ENCODE measurements around the gene PNISR. TPM values are rescaled to one million over a fixed set of nuclear protein-coding genes. Genes with fewer than 3 reads are reported as not detected.

The PNISR gene
- total RNA-seq, 2 experiments from 2014 or later = 310 to 317 TPM

DNA sequence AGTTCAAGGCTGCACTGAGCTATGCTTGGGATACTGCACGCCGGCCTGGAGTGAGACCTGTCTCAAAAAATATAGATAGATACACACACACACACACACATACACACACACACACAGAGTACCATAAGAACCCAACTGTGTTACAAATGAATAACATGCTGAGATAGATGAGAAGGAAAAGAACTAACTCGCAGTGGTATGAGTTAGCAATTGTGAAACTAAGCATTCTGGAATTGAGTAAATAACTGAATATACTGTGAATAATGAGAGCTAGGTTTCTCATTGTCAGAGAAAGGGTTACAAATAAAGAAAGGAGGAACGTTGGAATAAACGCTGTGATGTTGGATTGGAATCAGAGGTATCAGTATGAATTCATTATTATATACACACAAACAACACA is 61.1 kb downstream of the PNISR start:
- DNase-seq = no peak
- Histone ChIP-seq H3K4me1 (ENCODE audit: insufficient read depth, low read length) (no peaks in the 10 kb centered on the region), H3K27me3 (ENCODE audit: control insufficient read depth in 1 of 2, insufficient read depth in 2 of 2, low read length in 2 of 2) (peaks cover 0 to 8% of the 10 kb centered on the region in 2 experiments), H3K9me3 (ENCODE audit: control insufficient read depth in 1 of 2, insufficient read depth in 1 of 2, low read length in 2 of 2) (no peaks in the 10 kb centered on the region), H3K4me3 (ENCODE audit: low read length) (no peak overlapping the region), H3K36me3 (ENCODE audit: insufficient read depth, low read length) (no peaks in the 10 kb centered on the region), H3K27ac (ENCODE audit: low read depth in 1 of 2, low read length in 2 of 2) (no peak overlapping the region)
- H3K36me3 Mint-ChIP-seq (ENCODE audit: low read depth) = no peaks in the 10 kb centered on the region
- intact Hi-C loops (cut with DNase I, micrococcal nuclease) = no loop called here
- no peaks in the 10 kb centered on the region for H3K9me3 Mint-ChIP-seq
- no peak overlapping the region for H3K4me3 Mint-ChIP-seq
- ChIA-PET POLR2A (no interaction called here), CTCF (no interaction called here)
- no peak for TF ChIP-seq CTCF (IDR thresholded peaks at IDR 0.05)
- peaks cover 28% of the 10 kb centered on the region for H3K27me3 Mint-ChIP-seq
- no peaks in the 10 kb centered on the region for H3K4me1 Mint-ChIP-seq (ENCODE audit: low read depth)
- no peak for ATAC-seq (ENCODE audit: poor library complexity)
- H3K27ac Mint-ChIP-seq = no peak overlapping the region

DNA sequence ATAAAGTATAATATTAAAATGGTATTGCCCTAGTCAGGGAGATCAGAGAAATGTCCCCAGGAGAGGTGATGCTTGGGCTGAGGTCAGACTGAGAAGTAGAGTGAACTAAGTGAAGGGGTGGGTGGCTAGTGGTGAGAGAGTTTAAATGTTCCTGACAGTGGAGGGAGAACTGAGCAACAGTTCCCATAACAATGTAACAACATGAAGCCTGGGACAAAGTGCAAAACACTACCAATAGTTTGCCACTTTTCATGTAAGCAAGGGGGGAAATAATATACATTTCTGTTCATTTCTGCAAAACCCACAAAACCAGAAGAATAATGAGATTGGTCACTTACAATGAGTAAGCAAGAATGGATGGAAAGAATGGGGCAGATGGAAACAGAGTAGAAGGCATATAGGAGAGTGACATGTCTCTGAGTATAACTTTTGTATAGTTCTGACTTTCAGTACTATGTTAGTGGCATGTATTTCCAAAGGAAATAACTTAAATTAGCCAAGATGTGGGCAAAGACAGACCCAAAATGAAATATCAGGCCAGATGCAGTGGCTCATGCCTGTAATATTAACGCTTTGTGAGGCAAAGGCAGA is 62.3 kb downstream of the PNISR start:
- TF ChIP-seq CTCF (IDR thresholded peaks at IDR 0.05) = no peak
- no peaks in the 10 kb centered on the region for H3K36me3 ChIP-seq (ENCODE audit: insufficient read depth, low read length)
- no peak overlapping the region for H3K4me3 ChIP-seq (ENCODE audit: low read length)
- no peak overlapping the region for H3K4me3 Mint-ChIP-seq
- no peak for DNase-seq
- intact Hi-C loops (cut with DNase I, micrococcal nuclease) = no loop called here
- no peak overlapping the region for H3K27ac Mint-ChIP-seq
- peaks cover 0 to 8% of the 10 kb centered on the region in 2 experiments for H3K27me3 ChIP-seq (ENCODE audit: control insufficient read depth in 1 of 2, insufficient read depth in 2 of 2, low read length in 2 of 2)
- no peaks in the 10 kb centered on the region for H3K4me1 Mint-ChIP-seq (ENCODE audit: low read depth)
- H3K4me1 ChIP-seq (ENCODE audit: insufficient read depth, low read length) = no peaks in the 10 kb centered on the region
- H3K9me3 ChIP-seq (ENCODE audit: control insufficient read depth in 1 of 2, insufficient read depth in 1 of 2, low read length in 2 of 2) = no peaks in the 10 kb centered on the region
- no peak overlapping the region for H3K27ac ChIP-seq (ENCODE audit: low read depth in 1 of 2, low read length in 2 of 2)
- ChIA-PET CTCF (no interaction called here), POLR2A (no interaction called here)
- H3K36me3 Mint-ChIP-seq (ENCODE audit: low read depth) = no peaks in the 10 kb centered on the region
- ATAC-seq (ENCODE audit: poor library complexity) = no peak
- peaks cover 33% of the 10 kb centered on the region for H3K27me3 Mint-ChIP-seq
- no peaks in the 10 kb centered on the region for H3K9me3 Mint-ChIP-seq

GRCh38 chr6:99359800-99360199 is 65.3 kb downstream of the PNISR start:
- no peaks in the 10 kb centered on the region for H3K36me3 ChIP-seq (ENCODE audit: insufficient read depth, low read length)
- no peak for TF ChIP-seq CTCF (IDR thresholded peaks at IDR 0.05)
- ATAC-seq (ENCODE audit: poor library complexity) (no peak), DNase-seq (no peak)
- no peak overlapping the region for H3K4me3 ChIP-seq (ENCODE audit: low read length)
- no peaks in the 10 kb centered on the region for H3K9me3 ChIP-seq (ENCODE audit: control insufficient read depth in 1 of 2, insufficient read depth in 1 of 2, low read length in 2 of 2)
- H3K4me1 ChIP-seq (ENCODE audit: insufficient read depth, low read length) = no peaks in the 10 kb centered on the region
- H3K27ac ChIP-seq (ENCODE audit: low read depth in 1 of 2, low read length in 2 of 2) = no peak overlapping the region
- no peaks in the 10 kb centered on the region for H3K4me1 Mint-ChIP-seq (ENCODE audit: low read depth)
- H3K36me3 Mint-ChIP-seq (ENCODE audit: low read depth) = no peaks in the 10 kb centered on the region
- no peak overlapping the region for H3K27ac Mint-ChIP-seq
- peaks cover 59% of the 10 kb centered on the region for H3K27me3 Mint-ChIP-seq
- H3K27me3 ChIP-seq (ENCODE audit: control insufficient read depth in 1 of 2, insufficient read depth in 2 of 2, low read length in 2 of 2) = peaks cover 0 to 12% of the 10 kb centered on the region in 2 experiments
- ChIA-PET CTCF (no interaction called here), POLR2A (no interaction called here)
- no peaks in the 10 kb centered on the region for H3K9me3 Mint-ChIP-seq
- H3K4me3 Mint-ChIP-seq = no peak overlapping the region
- intact Hi-C loops (cut with DNase I, micrococcal nuclease) = no loop called here
